ENCODE results near the gene MT1H. TPM values are rescaled to one million over a fixed set of nuclear protein-coding genes. Genes with fewer than 3 reads are reported as not detected.

MT1H gene
- total and polyA plus RNA-seq, 2 of the 13 experiments (the other 11 are each of a cell fraction or from before 2014, with no cell fraction given) = 0.60 TPM; not detected in 1

DNA sequence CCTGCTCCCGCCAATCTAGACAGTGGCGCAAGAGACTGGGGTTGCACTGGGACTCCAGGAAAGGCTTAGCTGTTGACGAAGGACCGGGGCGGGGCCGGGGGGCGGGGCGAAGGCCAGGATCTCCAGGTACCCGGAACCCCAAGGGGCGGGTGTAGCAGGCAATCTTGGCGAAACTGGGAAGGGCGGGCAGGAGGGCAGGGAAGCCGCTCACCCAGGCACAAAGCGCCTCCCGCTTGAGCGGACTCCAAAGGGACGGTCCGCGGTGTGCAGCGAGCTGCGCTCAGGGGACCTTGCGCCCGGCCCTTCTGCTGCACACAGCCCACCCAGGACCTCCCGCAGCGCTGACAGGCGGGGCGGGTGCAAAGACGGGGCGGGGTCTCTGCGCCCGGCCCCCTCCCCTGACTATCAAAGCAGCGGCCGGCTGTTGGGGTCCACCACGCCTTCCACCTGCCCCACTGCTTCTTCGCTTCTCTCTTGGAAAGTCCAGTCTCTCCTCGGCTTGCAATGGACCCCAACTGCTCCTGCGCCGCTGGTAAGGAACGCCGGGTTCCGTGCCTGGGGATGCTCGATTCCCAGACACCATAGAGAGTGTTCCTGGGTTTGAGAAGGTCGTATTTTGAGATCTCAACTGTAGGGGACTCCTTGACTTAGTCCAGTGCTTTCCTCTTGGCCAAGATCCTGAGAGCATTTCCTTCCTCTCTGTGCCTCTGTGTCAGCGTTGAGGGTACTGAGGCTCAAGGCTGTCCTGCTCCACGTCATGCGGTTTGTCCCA is 11.9 kb upstream of the MT1H start, which contains the start of gene MT1F (continued):
- TF ChIP-seq ETV5 (CRISPR knock-in tag; IDR thresholded peaks at IDR 0.05; ENCODE audit: borderline replicate concordance) (0 out of 2 replicates have a peak, but pooled peaks have one; percentile 4), SNAPC2 (CRISPR knock-in tag; IDR thresholded peaks at IDR 0.05) (no peak), GFI1 (CRISPR knock-in tag; IDR thresholded peaks at IDR 0.05; ENCODE audit: borderline replicate concordance) (peak; percentile 52), ZNF121 (CRISPR knock-in tag; IDR thresholded peaks at IDR 0.05) (0 out of 2 replicates have a peak, but pooled peaks have one; percentile 17), ESRRA (CRISPR knock-in tag; IDR thresholded peaks at IDR 0.05; ENCODE audit: low read depth) (peak; percentile 86; the same call in 1 of the 2 replicates), ZFX (CRISPR knock-in tag; IDR thresholded peaks at IDR 0.05; ENCODE audit: low read depth) (no peak), BCL6 (CRISPR knock-in tag; IDR thresholded peaks at IDR 0.05) (peak; percentile 48), ZNF615 (CRISPR knock-in tag; IDR thresholded peaks at IDR 0.05; ENCODE audit: borderline replicate concordance) (0 out of 2 replicates have a peak, but pooled peaks have one; percentile 34), ATF7 (IDR thresholded peaks at IDR 0.05) (no peak), ATF7 (CRISPR knock-in tag; IDR thresholded peaks at IDR 0.05) (no peak), ZNF781 (CRISPR knock-in tag; IDR thresholded peaks at IDR 0.05; ENCODE audit: borderline replicate concordance, not compliant biosample characterization) (peak; percentile 91), ZNF280B (CRISPR knock-in tag; IDR thresholded peaks at IDR 0.05; ENCODE audit: borderline replicate concordance) (no peak), DMAP1 (CRISPR knock-in tag; IDR thresholded peaks at IDR 0.05) (peak; percentile 44; the same call in 1 of the 2 replicates), ETV6 (CRISPR knock-in tag; conservative IDR thresholded peaks at IDR 0.05) (0 out of 2 replicates have a peak, but pooled peaks have one; percentile 25), ZSCAN5A (CRISPR knock-in tag; IDR thresholded peaks at IDR 0.05; ENCODE audit: borderline replicate concordance) (no peak), E2F1 (CRISPR knock-in tag; IDR thresholded peaks at IDR 0.05) (0 out of 2 replicates have a peak, but pooled peaks have one; percentile 41), BRD4 (CRISPR knock-in tag; IDR thresholded peaks at IDR 0.05) (peak; percentile 71; the same call in 1 of the 2 replicates)
- TF ChIP-seq, protein P1, sequence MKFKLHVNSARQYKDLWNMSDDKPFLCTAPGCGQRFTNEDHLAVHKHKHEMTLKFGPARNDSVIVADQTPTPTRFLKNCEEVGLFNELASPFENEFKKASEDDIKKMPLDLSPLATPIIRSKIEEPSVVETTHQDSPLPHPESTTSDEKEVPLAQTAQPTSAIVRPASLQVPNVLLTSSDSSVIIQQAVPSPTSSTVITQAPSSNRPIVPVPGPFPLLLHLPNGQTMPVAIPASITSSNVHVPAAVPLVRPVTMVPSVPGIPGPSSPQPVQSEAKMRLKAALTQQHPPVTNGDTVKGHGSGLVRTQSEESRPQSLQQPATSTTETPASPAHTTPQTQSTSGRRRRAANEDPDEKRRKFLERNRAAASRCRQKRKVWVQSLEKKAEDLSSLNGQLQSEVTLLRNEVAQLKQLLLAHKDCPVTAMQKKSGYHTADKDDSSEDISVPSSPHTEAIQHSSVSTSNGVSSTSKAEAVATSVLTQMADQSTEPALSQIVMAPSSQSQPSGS (CRISPR knock-in tag; IDR thresholded peaks at IDR 0.05) = peak; percentile 15; the same call in 1 of the 2 replicates
- TF ChIP-seq, protein P2, sequence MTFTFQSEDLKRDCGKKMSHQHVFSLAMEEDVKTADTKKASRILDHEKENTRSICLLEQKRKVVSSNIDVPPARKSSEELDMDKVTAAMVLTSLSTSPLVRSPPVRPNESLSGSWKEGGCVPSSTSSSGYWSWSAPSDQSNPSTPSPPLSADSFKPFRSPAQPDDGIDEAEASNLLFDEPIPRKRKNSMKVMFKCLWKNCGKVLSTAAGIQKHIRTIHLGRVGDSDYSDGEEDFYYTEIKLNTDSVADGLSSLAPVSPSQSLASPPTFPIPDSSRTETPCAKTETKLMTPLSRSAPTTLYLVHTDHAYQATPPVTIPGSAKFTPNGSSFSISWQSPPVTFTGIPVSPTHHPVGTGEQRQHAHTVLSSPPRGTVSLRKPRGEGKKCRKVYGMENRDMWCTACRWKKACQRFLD (CRISPR knock-in tag; IDR thresholded peaks at IDR 0.05; ENCODE audit: borderline replicate concordance) = peak; percentile 28; the same call in 1 of the 2 replicates
- TF ChIP-seq, protein P3, sequence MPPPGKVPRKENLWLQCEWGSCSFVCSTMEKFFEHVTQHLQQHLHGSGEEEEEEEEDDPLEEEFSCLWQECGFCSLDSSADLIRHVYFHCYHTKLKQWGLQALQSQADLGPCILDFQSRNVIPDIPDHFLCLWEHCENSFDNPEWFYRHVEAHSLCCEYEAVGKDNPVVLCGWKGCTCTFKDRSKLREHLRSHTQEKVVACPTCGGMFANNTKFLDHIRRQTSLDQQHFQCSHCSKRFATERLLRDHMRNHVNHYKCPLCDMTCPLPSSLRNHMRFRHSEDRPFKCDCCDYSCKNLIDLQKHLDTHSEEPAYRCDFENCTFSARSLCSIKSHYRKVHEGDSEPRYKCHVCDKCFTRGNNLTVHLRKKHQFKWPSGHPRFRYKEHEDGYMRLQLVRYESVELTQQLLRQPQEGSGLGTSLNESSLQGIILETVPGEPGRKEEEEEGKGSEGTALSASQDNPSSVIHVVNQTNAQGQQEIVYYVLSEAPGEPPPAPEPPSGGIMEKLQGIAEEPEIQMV (CRISPR knock-in tag; IDR thresholded peaks at IDR 0.05; ENCODE audit: low read depth) = no peak; the same call in 1 of the 2 replicates

All from HepG2 (cell line).